ENCODE measurements around the gene G2E3. TPM values are rescaled to one million over a fixed set of nuclear protein-coding genes. Genes with fewer than 3 reads are reported as not detected.

G2E3 gene
- total and polyA plus RNA-seq, 4 experiments from 2014 or later, result 9.7 to 32.0 (median 22.4) TPM

GRCh38 chr14:30559638-30560091, 707 bp downstream of the G2E3 start:
- Histone ChIP-seq H3K36me3 (ENCODE audit: insufficient read depth, low read length) (no peaks in the 10 kb centered on the region), H3K9me3 (ENCODE audit: control insufficient read depth in 1 of 2, low read length in 2 of 2) (no peaks in the 10 kb centered on the region), H3K4me1 (ENCODE audit: insufficient read depth, low read length) (peaks cover 29% of the 10 kb centered on the region), H3K4me3 (ENCODE audit: low read length in 2 of 2) (peak overlapping the region; percentile 93 to 97), H3K27me3 (ENCODE audit: insufficient read depth, low read length) (no peaks in the 10 kb centered on the region), H3K27ac (ENCODE audit: low read depth, low read length) (peak overlapping the region; percentile 82)
- intact Hi-C loops (cut with micrococcal nuclease), result loop anchor here (1.0 to 5.0 kb wide), 5 partner anchors 8 to 1518 kb away; partner anchors contain the start of genes ARHGAP5, HEATR5A and SCFD1
- no peaks in the 10 kb centered on the region for H3K9me3 Mint-ChIP-seq
- peaks cover 29 to 57% (median 37%) of the 10 kb centered on the region in 4 donors for H3K4me1 Mint-ChIP-seq
- POLR2A ChIA-PET (ENCODE audit: partially characterized antibody), result interaction anchor here (1.0 to 1.9 kb wide), 4 partner anchors 13 to 648 kb away, joined by 3 to 24 read pairs (median 4); partner anchors contain the start of genes HECTD1 and SCFD1
- no peaks in the 10 kb centered on the region for H3K27me3 Mint-ChIP-seq
- H3K27ac Mint-ChIP-seq, result peak overlapping the region; percentile 91 to 99 (median 99)
- peak overlapping the region; percentile 99 to 100 (median 100) for H3K4me3 Mint-ChIP-seq
- H3K36me3 Mint-ChIP-seq, result peaks cover 15 to 24% of the 10 kb centered on the region in 2 donors
- CTCF ChIA-PET (ENCODE audit: partially characterized antibody), result no interaction called here
- peak in 1 of 5 donors; percentile 24 for DNase-seq

GRCh38 chr14:30560581-30560980, 1.6 kb downstream of the G2E3 start:
- Histone ChIP-seq H3K4me1 (ENCODE audit: insufficient read depth, low read length) (peaks cover 34% of the 10 kb centered on the region), H3K27me3 (ENCODE audit: insufficient read depth, low read length) (no peaks in the 10 kb centered on the region), H3K36me3 (ENCODE audit: insufficient read depth, low read length) (no peaks in the 10 kb centered on the region), H3K4me3 (ENCODE audit: low read length in 2 of 2) (no peak overlapping the region), H3K27ac (ENCODE audit: low read depth, low read length) (no peak overlapping the region), H3K9me3 (ENCODE audit: control insufficient read depth in 1 of 2, low read length in 2 of 2) (no peaks in the 10 kb centered on the region)
- Mint-ChIP-seq H3K36me3 (peaks cover 16 to 26% of the 10 kb centered on the region in 2 donors), H3K4me1 (peaks cover 34 to 66% (median 44%) of the 10 kb centered on the region in 4 donors), H3K27ac (peak overlapping the region in 5 of 7 donors; percentile 21 to 53 (median 38)), H3K4me3 (peak overlapping the region; percentile 61 to 83 (median 80)), H3K27me3 (no peaks in the 10 kb centered on the region), H3K9me3 (no peaks in the 10 kb centered on the region)
- ChIA-PET CTCF (ENCODE audit: partially characterized antibody) (no interaction called here), POLR2A (ENCODE audit: partially characterized antibody) (interaction anchor here (1.0 kb wide), 1 partner anchor 23 kb away, joined by 4 read pairs; no protein-coding TSS in a partner anchor)
- no peak for DNase-seq
- intact Hi-C loops (cut with micrococcal nuclease), result no loop called here

GRCh38 chr14:30564235-30564867, 5.4 kb downstream of the G2E3 start:
- intact Hi-C loops (cut with micrococcal nuclease), result no loop called here
- H3K9me3 Mint-ChIP-seq, result no peaks in the 10 kb centered on the region

GRCh38 chr14:30564868-30565248, 5.9 kb downstream of the G2E3 start:
- Mint-ChIP-seq H3K36me3 (peaks cover 16 to 22% of the 10 kb centered on the region in 2 donors), H3K4me1 (peaks cover 61 to 88% (median 75%) of the 10 kb centered on the region in 4 donors), H3K27ac (no peak overlapping the region), H3K4me3 (peak overlapping the region in 2 of 8 donors; percentile 34 to 53), H3K9me3 (no peaks in the 10 kb centered on the region), H3K27me3 (no peaks in the 10 kb centered on the region)
- H3K36me3 ChIP-seq (ENCODE audit: insufficient read depth, low read length), result no peaks in the 10 kb centered on the region
- DNase-seq, result no peak
- H3K27ac ChIP-seq (ENCODE audit: low read depth, low read length), result no peak overlapping the region
- ChIA-PET CTCF (ENCODE audit: partially characterized antibody) (no interaction called here), POLR2A (ENCODE audit: partially characterized antibody) (no interaction called here)
- H3K4me1 ChIP-seq (ENCODE audit: insufficient read depth, low read length), result peaks cover 63% of the 10 kb centered on the region
- intact Hi-C loops (cut with micrococcal nuclease), result no loop called here
- no peaks in the 10 kb centered on the region for H3K9me3 ChIP-seq (ENCODE audit: control insufficient read depth in 1 of 2, low read length in 2 of 2)
- H3K27me3 ChIP-seq (ENCODE audit: insufficient read depth, low read length), result no peaks in the 10 kb centered on the region
- no peak overlapping the region for H3K4me3 ChIP-seq (ENCODE audit: low read length in 2 of 2)

More at GRCh38 chr14:30564235-30564867, 5.4 kb downstream of the G2E3 start:
- Mint-ChIP-seq H3K36me3 (peaks cover 16 to 26% of the 10 kb centered on the region in 2 donors), H3K27me3 (no peaks in the 10 kb centered on the region), H3K27ac (no peak overlapping the region), H3K4me1 (peaks cover 58 to 88% (median 72%) of the 10 kb centered on the region in 4 donors), H3K4me3 (peak overlapping the region in 3 of 8 donors; percentile 34 to 53 (median 42))
- peaks cover 59% of the 10 kb centered on the region for H3K4me1 ChIP-seq (ENCODE audit: insufficient read depth, low read length)
- H3K4me3 ChIP-seq (ENCODE audit: low read length in 2 of 2), result no peak overlapping the region
- no peak overlapping the region for H3K27ac ChIP-seq (ENCODE audit: low read depth, low read length)
- no peak for DNase-seq
- ChIA-PET POLR2A (ENCODE audit: partially characterized antibody) (no interaction called here), CTCF (ENCODE audit: partially characterized antibody) (interaction anchor here (0.6 kb wide), 1 partner anchor 531 kb away, joined by 4 read pairs; no protein-coding TSS in a partner anchor)
- no peaks in the 10 kb centered on the region for H3K9me3 ChIP-seq (ENCODE audit: control insufficient read depth in 1 of 2, low read length in 2 of 2)
- no peaks in the 10 kb centered on the region for H3K36me3 ChIP-seq (ENCODE audit: insufficient read depth, low read length)
- no peaks in the 10 kb centered on the region for H3K27me3 ChIP-seq (ENCODE audit: insufficient read depth, low read length)

- Mint-ChIP-seq H3K36me3 (peaks cover 4 to 10% of the 10 kb centered on the region in 2 donors), H3K27me3 (no peaks in the 10 kb centered on the region), H3K27ac (no peak overlapping the region), H3K4me1 (peaks cover 71 to 93% (median 82%) of the 10 kb centered on the region in 4 donors), H3K9me3 (no peaks in the 10 kb centered on the region), H3K4me3 (peak overlapping the region in 3 of 8 donors; percentile 10 to 33 (median 31))
- ChIA-PET CTCF (ENCODE audit: partially characterized antibody) (no interaction called here), POLR2A (ENCODE audit: partially characterized antibody) (no interaction called here)
- H3K4me3 ChIP-seq (ENCODE audit: low read length in 2 of 2), result no peak overlapping the region
- no peaks in the 10 kb centered on the region for H3K9me3 ChIP-seq (ENCODE audit: control insufficient read depth in 1 of 2, low read length in 2 of 2)
- no peak overlapping the region for H3K27ac ChIP-seq (ENCODE audit: low read depth, low read length)
- DNase-seq, result no peak
- H3K4me1 ChIP-seq (ENCODE audit: insufficient read depth, low read length), result peaks cover 76% of the 10 kb centered on the region
- no peaks in the 10 kb centered on the region for H3K36me3 ChIP-seq (ENCODE audit: insufficient read depth, low read length)
- intact Hi-C loops (cut with micrococcal nuclease), result no loop called here
- no peaks in the 10 kb centered on the region for H3K27me3 ChIP-seq (ENCODE audit: insufficient read depth, low read length)
Measured at GRCh38 chr14:30569216-30569902, 10.4 kb downstream of the G2E3 start.

- Mint-ChIP-seq H3K9me3 (no peaks in the 10 kb centered on the region), H3K4me1 (peaks cover 72 to 93% (median 82%) of the 10 kb centered on the region in 4 donors), H3K27ac (peak overlapping the region in 3 of 7 donors; percentile 0 to 8 (median 1)), H3K27me3 (no peaks in the 10 kb centered on the region), H3K36me3 (peaks cover 0 to 5% of the 10 kb centered on the region in 2 donors), H3K4me3 (peak overlapping the region in 3 of 8 donors; percentile 44 to 62 (median 45))
- no peak overlapping the region for H3K4me3 ChIP-seq (ENCODE audit: low read length in 2 of 2)
- H3K27ac ChIP-seq (ENCODE audit: low read depth, low read length), result no peak overlapping the region
- ChIA-PET POLR2A (ENCODE audit: partially characterized antibody) (no interaction called here), CTCF (ENCODE audit: partially characterized antibody) (no interaction called here)
- H3K4me1 ChIP-seq (ENCODE audit: insufficient read depth, low read length), result peaks cover 74% of the 10 kb centered on the region
- no peak for DNase-seq
- H3K9me3 ChIP-seq (ENCODE audit: control insufficient read depth in 1 of 2, low read length in 2 of 2), result no peaks in the 10 kb centered on the region
- no peaks in the 10 kb centered on the region for H3K36me3 ChIP-seq (ENCODE audit: insufficient read depth, low read length)
- no peaks in the 10 kb centered on the region for H3K27me3 ChIP-seq (ENCODE audit: insufficient read depth, low read length)
- intact Hi-C loops (cut with micrococcal nuclease), result no loop called here
Measured at GRCh38 chr14:30569903-30570226, 10.9 kb downstream of the G2E3 start.

- CTCF ChIA-PET (ENCODE audit: partially characterized antibody), result no interaction called here
- no peak overlapping the region for H3K27ac ChIP-seq (ENCODE audit: low read depth, low read length)
- H3K4me1 ChIP-seq (ENCODE audit: insufficient read depth, low read length), result peaks cover 58% of the 10 kb centered on the region
- H3K27me3 ChIP-seq (ENCODE audit: insufficient read depth, low read length), result no peaks in the 10 kb centered on the region
- intact Hi-C loops (cut with micrococcal nuclease), result no loop called here
- DNase-seq, result no peak
- no peaks in the 10 kb centered on the region for H3K36me3 ChIP-seq (ENCODE audit: insufficient read depth, low read length)
- H3K4me3 ChIP-seq (ENCODE audit: low read length in 2 of 2), result no peak overlapping the region
- POLR2A ChIA-PET (ENCODE audit: partially characterized antibody), result interaction anchor here (0.9 kb wide), 1 partner anchor 13 kb away, joined by 3 read pairs; the partner anchor contains the start of gene G2E3
- H3K27ac Mint-ChIP-seq, result peak overlapping the region in 1 of 7 donors; percentile 5
- no peaks in the 10 kb centered on the region for H3K27me3 Mint-ChIP-seq
- no peaks in the 10 kb centered on the region for H3K9me3 ChIP-seq (ENCODE audit: control insufficient read depth in 1 of 2, low read length in 2 of 2)
- peaks cover 68 to 91% (median 79%) of the 10 kb centered on the region in 4 donors for H3K4me1 Mint-ChIP-seq
- peaks cover 0 to 11% of the 10 kb centered on the region in 2 donors for H3K36me3 Mint-ChIP-seq
- peak overlapping the region in 2 of 8 donors; percentile 6 to 26 for H3K4me3 Mint-ChIP-seq
- H3K9me3 Mint-ChIP-seq, result peaks cover 0 to 3% (median 0%) of the 10 kb centered on the region in 8 donors
Measured at GRCh38 chr14:30572237-30572636, 13.3 kb downstream of the G2E3 start.

All from CD4-positive, alpha-beta memory T cell (primary cell).